Measurements from ENCODE around the gene ZSWIM6. TPM values are rescaled to one million over a fixed set of nuclear protein-coding genes. Genes with fewer than 3 reads are reported as not detected.
A peak's percentile ranks its signal among the peaks of the same experiment; 100 is the strongest.

ZSWIM6 gene
- polyA plus RNA-seq, 2 of the 4 experiments (the other 2 are of a cell fraction) = 8.9 to 18.0 TPM

DNA sequence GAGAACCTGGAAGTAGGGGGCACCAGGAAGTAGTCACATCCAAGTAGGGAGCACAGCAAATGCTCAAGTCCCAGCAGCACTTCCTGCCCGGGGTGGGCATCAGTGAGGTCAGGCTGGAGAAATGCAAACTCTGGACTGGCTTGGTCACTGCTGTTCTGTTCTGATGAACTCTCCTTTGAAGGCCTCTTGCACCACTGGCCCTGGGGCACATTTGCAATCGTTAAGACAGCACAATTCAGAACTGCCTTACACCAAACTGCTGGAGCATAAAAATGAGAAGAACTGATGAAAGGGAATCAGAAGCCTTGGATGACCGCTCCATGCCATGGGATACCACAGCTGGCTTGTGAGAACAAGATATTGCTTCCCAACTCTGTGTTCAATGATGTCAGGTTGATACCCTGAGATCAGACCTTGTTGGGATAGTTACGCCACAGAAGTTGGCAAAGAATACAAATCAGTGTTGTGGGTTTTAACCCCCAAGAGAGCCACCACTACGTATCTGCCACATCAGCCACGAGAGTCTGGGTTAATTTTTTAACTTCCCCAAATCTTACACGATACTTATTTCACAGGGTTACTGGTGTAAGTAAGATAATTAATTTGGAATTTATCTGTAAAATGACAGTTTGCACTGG, 42.3 kb upstream of the ZSWIM6 start:
- ChIA-PET POLR2A (interaction anchor here (1.5 kb wide), 1 partner anchor 42 kb away, joined by 4 read pairs; no protein-coding TSS in a partner anchor), CTCF (interaction anchor here (1.2 to 2.2 kb wide), 2 partner anchors 9 to 369 kb away, joined by 3 to 6 read pairs; no protein-coding TSS in a partner anchor)
- Histone ChIP-seq H3K4me2 (no peak overlapping the region), H3K9me3 (no peaks in the 10 kb centered on the region), H3K4me3 (no peak overlapping the region), H3K4me1 (peaks cover 11% of the 10 kb centered on the region; the same call in 2 of the 3 replicates), H3K27ac (0 out of 6 replicates have a peak overlapping the region, but pooled peaks of 1 of the 2 experiments have one; percentile 2)
- WGBS (ENCODE audit: missing lambda C conversion rate) = 94% methylated on average over 7 of the region's 7 CpGs
- FAIRE-seq = no peak
- peak in 1 of 2 experiments; percentile 26; a peak in 3 of 6 replicates for ATAC-seq
- no peak for DNase-seq (ENCODE audit: low read depth in 1 of 2, low spot score in 1 of 2)
- no peak for TF ChIP-seq TP53 (CRISPR knock-in tag; IDR thresholded peaks at IDR 0.05)
- no peak for TF ChIP-seq KDM5A (IDR thresholded peaks at IDR 0.05)
- TF ChIP-seq, protein P1, sequence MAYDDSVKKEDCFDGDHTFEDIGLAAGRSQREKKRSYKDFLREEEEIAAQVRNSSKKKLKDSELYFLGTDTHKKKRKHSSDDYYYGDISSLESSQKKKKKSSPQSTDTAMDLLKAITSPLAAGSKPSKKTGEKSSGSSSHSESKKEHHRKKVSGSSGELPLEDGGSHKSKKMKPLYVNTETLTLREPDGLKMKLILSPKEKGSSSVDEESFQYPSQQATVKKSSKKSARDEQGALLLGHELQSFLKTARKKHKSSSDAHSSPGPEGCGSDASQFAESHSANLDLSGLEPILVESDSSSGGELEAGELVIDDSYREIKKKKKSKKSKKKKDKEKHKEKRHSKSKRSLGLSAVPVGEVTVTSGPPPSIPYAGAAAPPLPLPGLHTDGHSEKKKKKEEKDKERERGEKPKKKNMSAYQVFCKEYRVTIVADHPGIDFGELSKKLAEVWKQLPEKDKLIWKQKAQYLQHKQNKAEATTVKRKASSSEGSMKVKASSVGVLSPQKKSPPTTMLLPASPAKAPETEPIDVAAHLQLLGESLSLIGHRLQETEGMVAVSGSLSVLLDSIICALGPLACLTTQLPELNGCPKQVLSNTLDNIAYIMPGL (CRISPR knock-in tag; IDR thresholded peaks at IDR 0.05; ENCODE audit: borderline replicate concordance) = no peak
- TF ChIP-seq HOXB5 (CRISPR knock-in tag; IDR thresholded peaks at IDR 0.05) = no peak
- TF ChIP-seq CHD4 (IDR thresholded peaks at IDR 0.05; ENCODE audit: borderline replicate concordance) = no peak
- no peak for TF ChIP-seq HOXB13 (CRISPR knock-in tag; IDR thresholded peaks at IDR 0.05; ENCODE audit: low read depth)
- no peak for TF ChIP-seq SREBF2 (IDR thresholded peaks at IDR 0.05)
- no peak for TF ChIP-seq CEBPB (IDR thresholded peaks at IDR 0.05)
- TF ChIP-seq NPAS2 (CRISPR knock-in tag; IDR thresholded peaks at IDR 0.05; ENCODE audit: borderline replicate concordance) = no peak
- no peak for TF ChIP-seq HOXA7 (CRISPR knock-in tag; IDR thresholded peaks at IDR 0.05)
- TF ChIP-seq MYC (IDR thresholded peaks at IDR 0.05; ENCODE audit: borderline replicate concordance, low read length) = no peak
- TF ChIP-seq, protein P2, sequence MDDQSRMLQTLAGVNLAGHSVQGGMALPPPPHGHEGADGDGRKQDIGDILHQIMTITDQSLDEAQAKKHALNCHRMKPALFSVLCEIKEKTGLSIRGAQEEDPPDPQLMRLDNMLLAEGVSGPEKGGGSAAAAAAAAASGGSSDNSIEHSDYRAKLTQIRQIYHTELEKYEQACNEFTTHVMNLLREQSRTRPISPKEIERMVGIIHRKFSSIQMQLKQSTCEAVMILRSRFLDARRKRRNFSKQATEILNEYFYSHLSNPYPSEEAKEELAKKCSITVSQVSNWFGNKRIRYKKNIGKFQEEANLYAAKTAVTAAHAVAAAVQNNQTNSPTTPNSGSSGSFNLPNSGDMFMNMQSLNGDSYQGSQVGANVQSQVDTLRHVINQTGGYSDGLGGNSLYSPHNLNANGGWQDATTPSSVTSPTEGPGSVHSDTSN (IDR thresholded peaks at IDR 0.05) = no peak
- no peak for TF ChIP-seq TFCP2L1 (CRISPR knock-in tag; IDR thresholded peaks at IDR 0.05)
- TF ChIP-seq, protein P3, sequence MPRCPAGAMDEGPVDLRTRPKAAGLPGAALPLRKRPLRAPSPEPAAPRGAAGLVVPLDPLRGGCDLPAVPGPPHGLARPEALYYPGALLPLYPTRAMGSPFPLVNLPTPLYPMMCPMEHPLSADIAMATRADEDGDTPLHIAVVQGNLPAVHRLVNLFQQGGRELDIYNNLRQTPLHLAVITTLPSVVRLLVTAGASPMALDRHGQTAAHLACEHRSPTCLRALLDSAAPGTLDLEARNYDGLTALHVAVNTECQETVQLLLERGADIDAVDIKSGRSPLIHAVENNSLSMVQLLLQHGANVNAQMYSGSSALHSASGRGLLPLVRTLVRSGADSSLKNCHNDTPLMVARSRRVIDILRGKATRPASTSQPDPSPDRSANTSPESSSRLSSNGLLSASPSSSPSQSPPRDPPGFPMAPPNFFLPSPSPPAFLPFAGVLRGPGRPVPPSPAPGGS (IDR thresholded peaks at IDR 0.05) = no peak

DNA sequence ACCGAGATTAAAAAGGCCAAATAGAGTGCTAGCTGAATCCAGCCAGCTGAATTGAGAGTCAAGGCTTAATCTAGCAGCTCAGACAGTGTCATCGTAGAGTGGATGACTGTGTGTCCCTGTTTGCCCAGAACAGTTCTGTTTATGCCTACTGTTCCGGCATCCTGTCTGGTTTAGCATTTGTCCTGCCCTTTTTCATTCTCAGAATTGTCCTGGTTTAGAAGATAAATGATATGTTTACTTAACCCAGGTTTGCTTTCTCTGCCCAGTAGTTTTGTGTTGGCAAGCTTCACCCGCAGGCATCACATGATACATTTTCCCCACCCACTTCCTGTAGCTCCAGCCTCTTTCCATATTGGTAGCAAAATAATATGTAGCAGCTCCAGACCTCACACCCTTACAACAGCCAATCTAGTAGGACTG, 41.3 kb upstream of the ZSWIM6 start:
- Histone ChIP-seq H3K4me1 (peaks cover 11% of the 10 kb centered on the region; the same call in 2 of the 3 replicates), H3K9me3 (no peaks in the 10 kb centered on the region), H3K4me3 (no peak overlapping the region), H3K4me2 (peak overlapping the region; percentile 24), H3K27ac (peak overlapping the region in 1 of 2 experiments; percentile 36; a peak in 2 of 6 replicates)
- ChIA-PET CTCF (interaction anchor here (0.9 to 2.2 kb wide), 4 partner anchors 8 to 368 kb away, joined by 3 to 6 read pairs (median 4); no protein-coding TSS in a partner anchor), POLR2A (interaction anchor here (1.1 to 1.5 kb wide), 2 partner anchors 11 to 41 kb away, joined by 4 read pairs; no protein-coding TSS in a partner anchor)
- no peak for TF ChIP-seq ZSCAN20 (CRISPR knock-in tag; IDR thresholded peaks at IDR 0.05)
- TF ChIP-seq, protein P4, sequence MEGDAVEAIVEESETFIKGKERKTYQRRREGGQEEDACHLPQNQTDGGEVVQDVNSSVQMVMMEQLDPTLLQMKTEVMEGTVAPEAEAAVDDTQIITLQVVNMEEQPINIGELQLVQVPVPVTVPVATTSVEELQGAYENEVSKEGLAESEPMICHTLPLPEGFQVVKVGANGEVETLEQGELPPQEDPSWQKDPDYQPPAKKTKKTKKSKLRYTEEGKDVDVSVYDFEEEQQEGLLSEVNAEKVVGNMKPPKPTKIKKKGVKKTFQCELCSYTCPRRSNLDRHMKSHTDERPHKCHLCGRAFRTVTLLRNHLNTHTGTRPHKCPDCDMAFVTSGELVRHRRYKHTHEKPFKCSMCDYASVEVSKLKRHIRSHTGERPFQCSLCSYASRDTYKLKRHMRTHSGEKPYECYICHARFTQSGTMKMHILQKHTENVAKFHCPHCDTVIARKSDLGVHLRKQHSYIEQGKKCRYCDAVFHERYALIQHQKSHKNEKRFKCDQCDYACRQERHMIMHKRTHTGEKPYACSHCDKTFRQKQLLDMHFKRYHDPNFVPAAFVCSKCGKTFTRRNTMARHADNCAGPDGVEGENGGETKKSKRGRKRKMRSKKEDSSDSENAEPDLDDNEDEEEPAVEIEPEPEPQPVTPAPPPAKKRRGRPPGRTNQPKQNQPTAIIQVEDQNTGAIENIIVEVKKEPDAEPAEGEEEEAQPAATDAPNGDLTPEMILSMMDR (IDR thresholded peaks at IDR 0.05) = no peak
- TF ChIP-seq CBX8 (IDR thresholded peaks at IDR 0.05) = no peak
- TF ChIP-seq ZNF302 (CRISPR knock-in tag; IDR thresholded peaks at IDR 0.05) = no peak
- TF ChIP-seq, protein P5, sequence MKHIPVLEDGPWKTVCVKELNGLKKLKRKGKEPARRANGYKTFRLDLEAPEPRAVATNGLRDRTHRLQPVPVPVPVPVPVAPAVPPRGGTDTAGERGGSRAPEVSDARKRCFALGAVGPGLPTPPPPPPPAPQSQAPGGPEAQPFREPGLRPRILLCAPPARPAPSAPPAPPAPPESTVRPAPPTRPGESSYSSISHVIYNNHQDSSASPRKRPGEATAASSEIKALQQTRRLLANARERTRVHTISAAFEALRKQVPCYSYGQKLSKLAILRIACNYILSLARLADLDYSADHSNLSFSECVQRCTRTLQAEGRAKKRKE (CRISPR knock-in tag; IDR thresholded peaks at IDR 0.05; ENCODE audit: low read depth) = no peak
- TF ChIP-seq EHMT2 (IDR thresholded peaks at IDR 0.05; ENCODE audit: low read depth) = no peak
- no peak for TF ChIP-seq TP53 (CRISPR knock-in tag; IDR thresholded peaks at IDR 0.05)
- no peak for TF ChIP-seq JUN (IDR thresholded peaks at IDR 0.05)
- WGBS (ENCODE audit: missing lambda C conversion rate) = 52% methylated on average over 4 of the region's 4 CpGs
- ATAC-seq (peak in 1 of 2 experiments; percentile 21; a peak in 2 of 6 replicates), FAIRE-seq (no peak), DNase-seq (ENCODE audit: low read depth in 1 of 2, low spot score in 1 of 2) (peak in 1 of 2 experiments; percentile 49)
